Measurements from ENCODE around the gene C2orf72.

Gene C2orf72

DNA sequence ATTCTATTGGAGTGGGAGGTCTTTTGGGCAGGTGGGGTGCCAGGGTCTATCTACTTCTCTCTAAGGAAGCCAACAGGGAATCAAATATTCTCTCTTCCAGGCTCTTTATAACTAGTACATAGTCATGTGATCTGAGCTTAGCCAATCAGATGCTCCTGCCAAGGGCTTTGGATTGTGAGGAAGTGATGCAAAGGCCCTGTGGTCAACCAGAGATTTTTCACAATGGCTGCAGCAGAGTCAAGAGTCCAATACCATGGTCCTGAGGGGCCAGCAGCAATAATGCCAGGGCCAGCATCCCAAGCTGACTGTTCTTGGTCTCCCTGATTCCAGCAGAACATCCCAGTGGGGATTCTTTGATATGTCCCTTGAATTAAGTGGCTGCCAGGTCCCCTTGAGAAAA is 8.4 kb upstream of the C2orf72 start:
- TF ChIP-seq, protein P1, sequence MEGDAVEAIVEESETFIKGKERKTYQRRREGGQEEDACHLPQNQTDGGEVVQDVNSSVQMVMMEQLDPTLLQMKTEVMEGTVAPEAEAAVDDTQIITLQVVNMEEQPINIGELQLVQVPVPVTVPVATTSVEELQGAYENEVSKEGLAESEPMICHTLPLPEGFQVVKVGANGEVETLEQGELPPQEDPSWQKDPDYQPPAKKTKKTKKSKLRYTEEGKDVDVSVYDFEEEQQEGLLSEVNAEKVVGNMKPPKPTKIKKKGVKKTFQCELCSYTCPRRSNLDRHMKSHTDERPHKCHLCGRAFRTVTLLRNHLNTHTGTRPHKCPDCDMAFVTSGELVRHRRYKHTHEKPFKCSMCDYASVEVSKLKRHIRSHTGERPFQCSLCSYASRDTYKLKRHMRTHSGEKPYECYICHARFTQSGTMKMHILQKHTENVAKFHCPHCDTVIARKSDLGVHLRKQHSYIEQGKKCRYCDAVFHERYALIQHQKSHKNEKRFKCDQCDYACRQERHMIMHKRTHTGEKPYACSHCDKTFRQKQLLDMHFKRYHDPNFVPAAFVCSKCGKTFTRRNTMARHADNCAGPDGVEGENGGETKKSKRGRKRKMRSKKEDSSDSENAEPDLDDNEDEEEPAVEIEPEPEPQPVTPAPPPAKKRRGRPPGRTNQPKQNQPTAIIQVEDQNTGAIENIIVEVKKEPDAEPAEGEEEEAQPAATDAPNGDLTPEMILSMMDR (IDR thresholded peaks at IDR 0.05): no peak
- no peaks in the 10 kb centered on the region for H3K36me3 ChIP-seq
- H3K4me1 ChIP-seq (ENCODE audit: control insufficient read depth in 1 of 2, insufficient read depth in 1 of 2, low read depth in 1 of 2, low read length in 1 of 2): no peaks in the 10 kb centered on the region
- no peak overlapping the region for H3K4me3 ChIP-seq (ENCODE audit: low read depth in 1 of 2, low read length in 1 of 2)
- peaks cover 42% of the 10 kb centered on the region for H3K27me3 ChIP-seq
- no peaks in the 10 kb centered on the region for H3K9me3 ChIP-seq
- H3K27ac ChIP-seq: no peak overlapping the region

DNA sequence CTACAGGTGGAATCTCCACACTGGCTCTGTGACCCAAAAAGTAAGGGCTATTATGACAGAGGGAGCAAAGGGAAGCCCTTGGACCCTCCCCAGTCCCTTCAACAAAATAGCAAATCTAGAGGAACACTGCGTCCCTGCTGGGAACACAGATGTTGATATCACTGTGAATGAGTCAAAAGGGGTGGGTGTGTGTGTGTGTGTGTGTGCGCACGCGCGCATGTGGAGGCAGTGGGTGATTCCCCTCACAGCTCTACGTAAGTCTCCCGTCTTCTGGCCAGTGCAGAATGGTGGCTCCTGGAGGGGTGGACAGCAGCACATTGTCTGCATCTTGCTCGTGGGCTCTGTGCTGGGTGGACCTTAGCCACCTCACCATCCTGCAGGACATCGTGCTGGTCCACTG is 7.8 kb upstream of the C2orf72 start:
- TF ChIP-seq, protein P1 (IDR thresholded peaks at IDR 0.05): no peak
- Histone ChIP-seq H3K36me3 (no peaks in the 10 kb centered on the region), H3K27ac (no peak overlapping the region), H3K9me3 (no peaks in the 10 kb centered on the region), H3K27me3 (peaks cover 49% of the 10 kb centered on the region), H3K4me3 (ENCODE audit: low read depth in 1 of 2, low read length in 1 of 2) (no peak overlapping the region), H3K4me1 (ENCODE audit: control insufficient read depth in 1 of 2, insufficient read depth in 1 of 2, low read depth in 1 of 2, low read length in 1 of 2) (no peaks in the 10 kb centered on the region)

DNA sequence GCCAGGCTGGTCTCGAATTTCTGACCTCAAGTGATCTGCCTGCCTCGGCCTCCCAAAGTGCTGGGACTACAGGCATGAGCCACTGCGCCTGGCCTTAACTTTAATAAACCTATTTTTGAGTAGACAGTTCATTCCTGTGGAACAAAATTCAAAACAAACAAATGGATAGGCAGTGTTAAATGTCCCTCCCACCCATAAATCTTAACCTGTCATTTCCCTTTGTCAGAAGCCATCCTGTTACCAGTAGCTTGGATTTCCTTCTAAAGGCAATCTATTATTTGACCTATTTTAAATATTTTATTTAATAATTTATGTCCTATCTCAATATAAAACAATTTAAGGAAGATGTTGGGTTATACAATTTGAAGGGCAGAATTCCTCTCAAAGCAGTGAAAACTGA is 6.6 kb upstream of the C2orf72 start:
- Histone ChIP-seq H3K4me3 (ENCODE audit: low read depth in 1 of 2, low read length in 1 of 2) (no peak overlapping the region), H3K9me3 (no peaks in the 10 kb centered on the region), H3K4me1 (ENCODE audit: control insufficient read depth in 1 of 2, insufficient read depth in 1 of 2, low read depth in 1 of 2, low read length in 1 of 2) (no peaks in the 10 kb centered on the region), H3K27ac (no peak overlapping the region), H3K27me3 (peaks cover 60% of the 10 kb centered on the region), H3K36me3 (no peaks in the 10 kb centered on the region)
- TF ChIP-seq, protein P1 (IDR thresholded peaks at IDR 0.05): no peak

DNA sequence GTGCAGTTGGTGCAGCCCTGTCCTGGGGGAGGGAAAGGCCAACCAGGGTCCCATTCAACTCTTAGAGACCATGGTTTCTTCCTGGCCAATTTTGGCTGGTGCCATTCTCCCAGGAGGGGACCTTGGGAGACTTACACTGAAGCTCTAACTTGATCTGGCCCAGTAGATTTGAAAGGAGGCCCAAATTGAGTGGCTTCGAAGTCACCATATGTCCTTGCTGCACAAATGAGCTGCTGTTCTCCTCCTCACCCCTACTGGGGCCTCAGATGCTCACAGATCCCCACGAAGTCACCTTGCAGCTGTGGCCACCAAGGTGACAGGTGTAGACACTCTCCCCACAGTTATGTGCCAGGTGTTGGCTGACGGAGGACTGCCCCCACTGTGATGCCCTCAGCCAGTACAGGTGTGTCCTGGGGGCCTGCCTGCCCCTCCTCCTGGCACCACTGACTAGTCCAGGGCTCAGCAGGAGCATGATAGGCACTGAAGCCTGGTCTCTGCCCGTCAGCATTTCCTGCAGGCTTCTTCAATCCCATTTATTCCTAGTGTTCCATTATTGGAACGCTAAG is 4.7 kb upstream of the C2orf72 start:
- Histone ChIP-seq H3K27ac (no peak overlapping the region), H3K4me3 (ENCODE audit: low read depth in 1 of 2, low read length in 1 of 2) (no peak overlapping the region), H3K27me3 (peaks cover 67% of the 10 kb centered on the region), H3K9me3 (no peaks in the 10 kb centered on the region), H3K4me1 (ENCODE audit: control insufficient read depth in 1 of 2, insufficient read depth in 1 of 2, low read depth in 1 of 2, low read length in 1 of 2) (no peaks in the 10 kb centered on the region), H3K36me3 (no peaks in the 10 kb centered on the region)
- TF ChIP-seq, protein P1 (IDR thresholded peaks at IDR 0.05): no peak

- Histone ChIP-seq H3K4me1 (ENCODE audit: control insufficient read depth in 1 of 2, insufficient read depth in 1 of 2, low read depth in 1 of 2, low read length in 1 of 2) (no peaks in the 10 kb centered on the region), H3K9me3 (no peaks in the 10 kb centered on the region), H3K27ac (no peak overlapping the region), H3K27me3 (peaks cover 68% of the 10 kb centered on the region), H3K36me3 (no peaks in the 10 kb centered on the region), H3K4me3 (ENCODE audit: low read depth in 1 of 2, low read length in 1 of 2) (no peak overlapping the region)
- TF ChIP-seq, protein P1 (IDR thresholded peaks at IDR 0.05): no peak
Observed at GRCh38 chr2:231033147-231034132, 3.9 kb upstream of the C2orf72 start.
